Natural killer cell (primary cell): ENCODE measurements around the gene COL20A1. TPM values are rescaled to one million over a fixed set of nuclear protein-coding genes. Genes with fewer than 3 reads are reported as not detected.
"Not testable (repeated sequence)": the region's sequence is repeated elsewhere in the genome, so short reads cannot be mapped to it uniquely, and the experiment has no call there.

Experiments
- ATAC-seq, 3 donors: fragments of 150-1000 bp in 2 of 3; fragments of 200-7000 bp in 1 of 3; cut with Tn5 transposase; 1 replicate in 1 of 3; 2 replicates in 2 of 3; pipeline ENCODE4 v1.10.0; 2021; ENCODE audit warnings: mild to moderate bottlenecking in 2 of 3, moderate library complexity in 2 of 3
- DNase-seq, 2 donors: peaks; one replicate each; pipeline versions ENCODE4 v3.0.0 to v3.0.0-alpha.2; 2013 to 2021; ENCODE audit warnings: mixed read lengths in 1 of 2
- H3K27ac ChIP-seq: one replicate; pipeline ENCODE4 v1.5.1; 2013; ENCODE audit warnings: mild to moderate bottlenecking, low read length
- H3K27me3 ChIP-seq: one replicate; pipeline ENCODE4 v1.6.1; 2013; ENCODE audit warnings: low read length; ENCODE audit not compliant: control insufficient read depth, insufficient read depth
- H3K36me3 ChIP-seq: one replicate; pipeline ENCODE4 v1.6.1; 2013; ENCODE audit warnings: low read length; ENCODE audit not compliant: control insufficient read depth, insufficient read depth
- H3K4me1 ChIP-seq: one replicate; pipeline ENCODE4 v1.6.1; 2013; ENCODE audit warnings: low read length; ENCODE audit not compliant: control insufficient read depth, insufficient read depth
- H3K4me3 ChIP-seq: one replicate; pipeline ENCODE4 v1.5.1; 2013; ENCODE audit warnings: low read length
- H3K9me3 ChIP-seq: one replicate; pipeline ENCODE4 v1.6.1; 2013; ENCODE audit warnings: low read length; ENCODE audit not compliant: control insufficient read depth, insufficient read depth
- H3K27ac Mint-ChIP-seq, 2 donors: one replicate each; pipeline ENCODE4 v1.8.0; 2022; ENCODE audit warnings: mild to moderate bottlenecking in 2 of 2, mixed read lengths in 2 of 2, moderate library complexity in 1 of 2
- H3K27me3 Mint-ChIP-seq, 2 donors: one replicate each; pipeline ENCODE4 v1.8.0; 2022; ENCODE audit warnings: low read depth in 2 of 2, mixed read lengths in 2 of 2
- H3K36me3 Mint-ChIP-seq: one replicate; pipeline ENCODE4 v1.8.0; 2022; ENCODE audit warnings: mixed read lengths
- H3K4me1 Mint-ChIP-seq, 2 donors: one replicate each; pipeline ENCODE4 v1.8.0; 2022; ENCODE audit warnings: mixed read lengths in 2 of 2
- H3K4me3 Mint-ChIP-seq: one replicate; pipeline ENCODE4 v1.8.0; 2022; ENCODE audit warnings: mild to moderate bottlenecking, moderate library complexity, mixed read lengths
- H3K9me3 Mint-ChIP-seq, 2 donors: one replicate each; pipeline ENCODE4 v1.8.0; 2022; ENCODE audit warnings: mixed read lengths in 2 of 2
- CTCF ChIP-seq: fragments of 200-600 bp; IDR thresholded peaks from one replicate; pipeline ENCODE4 v1.8.0; 2022; ENCODE audit warnings: antibody characterized with exemption
- WGBS: methylation state at CpG from one replicate; pipeline ENCODE4 v1.1.7; 2013; ENCODE audit warnings: missing lambda C conversion rate; ENCODE audit not compliant: insufficient coverage; 5-methylcytosine and 5-hydroxymethylcytosine counted together
- intact Hi-C: fragments of 100-400 bp; cut with micrococcal nuclease; formaldehyde crosslinking; loops from one replicate; pipeline ENCODE4 v1.14.2; 2022
- total RNA-seq, 4 donors: library from RNA; stranded (reverse); fragments of 120-200 nt in 1 of 4; gene quantifications; one replicate each; pipeline versions ENCODE4 v1.2.3 to v1.2.4, GENCODE V29; 2013 to 2022

COL20A1 gene
- total RNA-seq, 3 donors from 2014 or later (not counting 1 experiment from before 2014, with no cell fraction given), result 0.12 to 0.33 TPM; not detected in 1

GRCh38 chr20:63305393-63305792 is 12.4 kb downstream of the COL20A1 start:
- Mint-ChIP-seq H3K9me3 (peaks cover 4 to 6% of the 10 kb centered on the region in 2 donors), H3K4me1 (no peaks in the 10 kb centered on the region), H3K4me3 (no peak overlapping the region), H3K27me3 (peaks cover 0 to 11% of the 10 kb centered on the region in 2 donors), H3K27ac (no peak overlapping the region), H3K36me3 (no peaks in the 10 kb centered on the region)
- intact Hi-C loops, result no loop called here
- H3K27ac ChIP-seq, result no peak overlapping the region
- TF ChIP-seq CTCF, result no peak
- H3K36me3 ChIP-seq, result no peaks in the 10 kb centered on the region
- H3K27me3 ChIP-seq, result no peaks in the 10 kb centered on the region
- ATAC-seq (no peak), DNase-seq (no peak)
- no peak overlapping the region for H3K4me3 ChIP-seq
- H3K4me1 ChIP-seq, result no peaks in the 10 kb centered on the region
- 54% methylated on average over 8 of the region's 8 CpGs for WGBS
- H3K9me3 ChIP-seq, result no peaks in the 10 kb centered on the region

GRCh38 chr20:63305933-63306672 is 13.1 kb downstream of the COL20A1 start:
- H3K9me3 ChIP-seq, DNase-seq, H3K36me3 ChIP-seq, H3K27me3 ChIP-seq, intact Hi-C loops, H3K27me3 Mint-ChIP-seq, H3K27ac Mint-ChIP-seq, H3K4me1 Mint-ChIP-seq, H3K4me1 ChIP-seq, H3K9me3 Mint-ChIP-seq, ATAC-seq, H3K36me3 Mint-ChIP-seq, H3K27ac ChIP-seq, H3K4me3 Mint-ChIP-seq, H3K4me3 ChIP-seq: not testable (repeated sequence)
- 67% methylated on average over 13 of the region's 30 CpGs for WGBS

GRCh38 chr20:63306673-63307537 is 13.9 kb downstream of the COL20A1 start:
- Mint-ChIP-seq H3K4me1 (no peaks in the 10 kb centered on the region), H3K27ac (no peak overlapping the region), H3K9me3 (peaks cover 0 to under 1% of the 10 kb centered on the region in 2 donors), H3K4me3 (no peak overlapping the region), H3K36me3 (no peaks in the 10 kb centered on the region), H3K27me3 (peaks cover 0 to 6% of the 10 kb centered on the region in 2 donors)
- Histone ChIP-seq H3K36me3 (no peaks in the 10 kb centered on the region), H3K4me1 (peaks cover under 1% of the 10 kb centered on the region), H3K9me3 (no peaks in the 10 kb centered on the region), H3K4me3 (no peak overlapping the region), H3K27me3 (no peaks in the 10 kb centered on the region), H3K27ac (no peak overlapping the region)
- WGBS, result 84% methylated on average over 35 of the region's 35 CpGs
- intact Hi-C loops, result no loop called here
- ATAC-seq, result no peak
- no peak for DNase-seq
- no peak for TF ChIP-seq CTCF

GRCh38 chr20:63307538-63308217 is 14.7 kb downstream of the COL20A1 start:
- H3K27me3 ChIP-seq, result no peaks in the 10 kb centered on the region
- Mint-ChIP-seq H3K4me3 (no peak overlapping the region), H3K4me1 (no peaks in the 10 kb centered on the region), H3K27ac (no peak overlapping the region), H3K27me3 (peaks cover 0 to 6% of the 10 kb centered on the region in 2 donors), H3K9me3 (no peaks in the 10 kb centered on the region), H3K36me3 (no peaks in the 10 kb centered on the region)
- no peaks in the 10 kb centered on the region for H3K9me3 ChIP-seq
- ATAC-seq, result no peak
- no peak for TF ChIP-seq CTCF
- intact Hi-C loops, result loop anchor here (2.0 kb wide), 1 partner anchor 73 kb away; no protein-coding TSS in a partner anchor
- H3K36me3 ChIP-seq, result no peaks in the 10 kb centered on the region
- no peak for DNase-seq
- no peak overlapping the region for H3K4me3 ChIP-seq
- H3K4me1 ChIP-seq, result peaks cover 3% of the 10 kb centered on the region
- WGBS, result 82% methylated on average over 23 of the region's 23 CpGs
- H3K27ac ChIP-seq, result no peak overlapping the region
